HCT116 (cell line): ENCODE results near the gene TMEM140.

ENCODE experiments used
- ELF1 ChIP-seq: IDR thresholded peaks from 2 replicates; pipeline ENCODE4 v1.6.1; 2012; ENCODE audit warnings: low read depth, borderline replicate concordance
- EZH2 ChIP-seq: fragments of 200-600 bp; sonication (generic); IDR thresholded peaks from 2 replicates; pipeline ENCODE4 v1.6.1; 2017; ENCODE audit warnings: antibody characterized with exemption, mixed run types
- EZH2phosphoT487 ChIP-seq: fragments of 200-600 bp; IDR thresholded peaks from 2 replicates; pipeline ENCODE4 v1.6.1; 2018; ENCODE audit warnings: antibody characterized with exemption, borderline replicate concordance
- POLR2A ChIP-seq: IDR thresholded peaks from 2 replicates; pipeline ENCODE4 v1.7.0; 2011; ENCODE audit warnings: borderline replicate concordance; ENCODE audit not compliant: insufficient read depth, insufficient read length; ENCODE audit errors: extremely low read depth
- POLR2AphosphoS5 ChIP-seq: IDR thresholded peaks from 2 replicates; pipeline ENCODE4 v1.6.1; 2011; ENCODE audit warnings: mild to moderate bottlenecking, low read depth, low read length, moderate library complexity
- SP1 ChIP-seq: IDR thresholded peaks from 2 replicates; pipeline ENCODE4 v1.6.1; 2012; ENCODE audit warnings: low read depth
- TCF7L2 ChIP-seq: IDR thresholded peaks from 2 replicates; pipeline ENCODE4 v1.7.0; 2011; ENCODE audit warnings: borderline replicate concordance, inconsistent platforms; ENCODE audit not compliant: insufficient read depth, insufficient read length; ENCODE audit errors: extremely low read depth
- YY1 ChIP-seq: IDR thresholded peaks from 2 replicates; pipeline ENCODE4 v1.6.1; 2011; ENCODE audit warnings: low read length, low read depth, moderate library complexity, mild to moderate bottlenecking; ENCODE audit not compliant: insufficient replicate concordance; ENCODE audit errors: extremely low read depth
- ZNF274 ChIP-seq: fragments of 200-500 bp; sonication (Bioruptor generic); IDR thresholded peaks from 2 replicates; pipeline ENCODE4 v1.6.1; 2014; ENCODE audit warnings: mild to moderate bottlenecking, low read depth, low read length, inconsistent platforms
- TF ChIP-seq, protein P1 (sequence below), 3 experiments: fragments of 200-600 bp in 1 of 3; sonication (generic) in 1 of 3; IDR thresholded peaks in 2 of 3; conservative IDR thresholded peaks in 1 of 3; 2 replicates each; pipeline ENCODE4 v1.5.1; 2012 to 2017; ENCODE audit warnings: low read depth in 2 of 3, low read length in 2 of 3, antibody characterized with exemption in 1 of 3, borderline replicate concordance in 1 of 3, control low read depth in 1 of 3, mild to moderate bottlenecking in 1 of 3, mixed read lengths in 1 of 3, mixed run types in 1 of 3, moderate library complexity in 1 of 3; ENCODE audit not compliant: insufficient read depth in 1 of 3
- TF ChIP-seq, protein P2 (sequence below): IDR thresholded peaks from 2 replicates; pipeline ENCODE4 v1.6.1; 2011; ENCODE audit warnings: mild to moderate bottlenecking, low read length, moderate library complexity; ENCODE audit not compliant: insufficient replicate concordance; ENCODE audit errors: extremely low read depth
- TF ChIP-seq, protein P3 (sequence below): IDR thresholded peaks from 2 replicates; pipeline ENCODE4 v1.6.1; 2012; ENCODE audit warnings: low read depth

DNA sequence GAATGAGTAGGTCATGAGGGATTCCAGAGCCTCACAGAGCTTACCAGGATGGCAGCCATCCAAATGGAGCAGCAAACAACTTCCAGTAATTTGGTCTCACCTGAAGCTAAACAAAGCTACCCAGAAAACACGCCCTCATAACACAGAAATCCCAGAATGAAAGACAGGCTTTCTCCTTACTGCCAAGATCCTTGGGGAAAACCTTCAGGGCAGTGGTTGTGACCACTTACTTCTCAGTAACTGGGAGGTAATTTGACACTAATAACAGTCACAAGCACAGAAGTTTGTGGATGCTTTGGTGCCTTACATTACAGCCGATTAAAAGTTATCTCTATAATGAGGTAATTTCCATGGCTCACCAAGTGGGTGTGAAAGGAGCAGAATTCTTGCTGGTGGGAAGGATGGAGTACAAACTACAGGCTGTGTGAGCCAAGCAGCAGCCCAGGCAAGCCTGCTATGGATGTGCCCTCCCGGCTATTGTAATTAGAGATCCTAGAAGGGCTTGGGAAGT lies 53.0 kb downstream of the TMEM140 start:
- no peak for TF ChIP-seq YY1
- TF ChIP-seq, protein P1, sequence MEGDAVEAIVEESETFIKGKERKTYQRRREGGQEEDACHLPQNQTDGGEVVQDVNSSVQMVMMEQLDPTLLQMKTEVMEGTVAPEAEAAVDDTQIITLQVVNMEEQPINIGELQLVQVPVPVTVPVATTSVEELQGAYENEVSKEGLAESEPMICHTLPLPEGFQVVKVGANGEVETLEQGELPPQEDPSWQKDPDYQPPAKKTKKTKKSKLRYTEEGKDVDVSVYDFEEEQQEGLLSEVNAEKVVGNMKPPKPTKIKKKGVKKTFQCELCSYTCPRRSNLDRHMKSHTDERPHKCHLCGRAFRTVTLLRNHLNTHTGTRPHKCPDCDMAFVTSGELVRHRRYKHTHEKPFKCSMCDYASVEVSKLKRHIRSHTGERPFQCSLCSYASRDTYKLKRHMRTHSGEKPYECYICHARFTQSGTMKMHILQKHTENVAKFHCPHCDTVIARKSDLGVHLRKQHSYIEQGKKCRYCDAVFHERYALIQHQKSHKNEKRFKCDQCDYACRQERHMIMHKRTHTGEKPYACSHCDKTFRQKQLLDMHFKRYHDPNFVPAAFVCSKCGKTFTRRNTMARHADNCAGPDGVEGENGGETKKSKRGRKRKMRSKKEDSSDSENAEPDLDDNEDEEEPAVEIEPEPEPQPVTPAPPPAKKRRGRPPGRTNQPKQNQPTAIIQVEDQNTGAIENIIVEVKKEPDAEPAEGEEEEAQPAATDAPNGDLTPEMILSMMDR (IDR thresholded peaks at IDR 0.05 in 2 of 3, conservative IDR thresholded peaks at IDR 0.05 in 1 of 3; ENCODE audit: borderline replicate concordance in 1 of 3, insufficient read depth in 1 of 3, low read depth in 2 of 3, low read length in 2 of 3) = no peak
- no peak for TF ChIP-seq SP1
- TF ChIP-seq POLR2AphosphoS5 = no peak
- TF ChIP-seq, protein P2, sequence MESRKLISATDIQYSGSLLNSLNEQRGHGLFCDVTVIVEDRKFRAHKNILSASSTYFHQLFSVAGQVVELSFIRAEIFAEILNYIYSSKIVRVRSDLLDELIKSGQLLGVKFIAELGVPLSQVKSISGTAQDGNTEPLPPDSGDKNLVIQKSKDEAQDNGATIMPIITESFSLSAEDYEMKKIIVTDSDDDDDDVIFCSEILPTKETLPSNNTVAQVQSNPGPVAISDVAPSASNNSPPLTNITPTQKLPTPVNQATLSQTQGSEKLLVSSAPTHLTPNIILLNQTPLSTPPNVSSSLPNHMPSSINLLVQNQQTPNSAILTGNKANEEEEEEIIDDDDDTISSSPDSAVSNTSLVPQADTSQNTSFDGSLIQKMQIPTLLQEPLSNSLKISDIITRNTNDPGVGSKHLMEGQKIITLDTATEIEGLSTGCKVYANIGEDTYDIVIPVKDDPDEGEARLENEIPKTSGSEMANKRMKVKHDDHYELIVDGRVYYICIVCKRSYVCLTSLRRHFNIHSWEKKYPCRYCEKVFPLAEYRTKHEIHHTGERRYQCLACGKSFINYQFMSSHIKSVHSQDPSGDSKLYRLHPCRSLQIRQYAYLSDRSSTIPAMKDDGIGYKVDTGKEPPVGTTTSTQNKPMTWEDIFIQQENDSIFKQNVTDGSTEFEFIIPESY = no peak
- TF ChIP-seq, protein P3, sequence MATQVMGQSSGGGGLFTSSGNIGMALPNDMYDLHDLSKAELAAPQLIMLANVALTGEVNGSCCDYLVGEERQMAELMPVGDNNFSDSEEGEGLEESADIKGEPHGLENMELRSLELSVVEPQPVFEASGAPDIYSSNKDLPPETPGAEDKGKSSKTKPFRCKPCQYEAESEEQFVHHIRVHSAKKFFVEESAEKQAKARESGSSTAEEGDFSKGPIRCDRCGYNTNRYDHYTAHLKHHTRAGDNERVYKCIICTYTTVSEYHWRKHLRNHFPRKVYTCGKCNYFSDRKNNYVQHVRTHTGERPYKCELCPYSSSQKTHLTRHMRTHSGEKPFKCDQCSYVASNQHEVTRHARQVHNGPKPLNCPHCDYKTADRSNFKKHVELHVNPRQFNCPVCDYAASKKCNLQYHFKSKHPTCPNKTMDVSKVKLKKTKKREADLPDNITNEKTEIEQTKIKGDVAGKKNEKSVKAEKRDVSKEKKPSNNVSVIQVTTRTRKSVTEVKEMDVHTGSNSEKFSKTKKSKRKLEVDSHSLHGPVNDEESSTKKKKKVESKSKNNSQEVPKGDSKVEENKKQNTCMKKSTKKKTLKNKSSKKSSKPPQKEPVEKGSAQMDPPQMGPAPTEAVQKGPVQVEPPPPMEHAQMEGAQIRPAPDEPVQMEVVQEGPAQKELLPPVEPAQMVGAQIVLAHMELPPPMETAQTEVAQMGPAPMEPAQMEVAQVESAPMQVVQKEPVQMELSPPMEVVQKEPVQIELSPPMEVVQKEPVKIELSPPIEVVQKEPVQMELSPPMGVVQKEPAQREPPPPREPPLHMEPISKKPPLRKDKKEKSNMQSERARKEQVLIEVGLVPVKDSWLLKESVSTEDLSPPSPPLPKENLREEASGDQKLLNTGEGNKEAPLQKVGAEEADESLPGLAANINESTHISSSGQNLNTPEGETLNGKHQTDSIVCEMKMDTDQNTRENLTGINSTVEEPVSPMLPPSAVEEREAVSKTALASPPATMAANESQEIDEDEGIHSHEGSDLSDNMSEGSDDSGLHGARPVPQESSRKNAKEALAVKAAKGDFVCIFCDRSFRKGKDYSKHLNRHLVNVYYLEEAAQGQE = no peak
- no peak for TF ChIP-seq TCF7L2
- TF ChIP-seq ZNF274 = no peak
- no peak for TF ChIP-seq ELF1
- TF ChIP-seq POLR2A = no peak
- no peak for TF ChIP-seq EZH2phosphoT487
- TF ChIP-seq EZH2 = no peak
